Measurements from ENCODE around the gene RTN4R. TPM values are rescaled to one million over a fixed set of nuclear protein-coding genes. Genes with fewer than 3 reads are reported as not detected.

RTN4R gene
- total and polyA plus RNA-seq, 2 experiments from 2014 or later: 10.6 to 38.4 TPM

DNA sequence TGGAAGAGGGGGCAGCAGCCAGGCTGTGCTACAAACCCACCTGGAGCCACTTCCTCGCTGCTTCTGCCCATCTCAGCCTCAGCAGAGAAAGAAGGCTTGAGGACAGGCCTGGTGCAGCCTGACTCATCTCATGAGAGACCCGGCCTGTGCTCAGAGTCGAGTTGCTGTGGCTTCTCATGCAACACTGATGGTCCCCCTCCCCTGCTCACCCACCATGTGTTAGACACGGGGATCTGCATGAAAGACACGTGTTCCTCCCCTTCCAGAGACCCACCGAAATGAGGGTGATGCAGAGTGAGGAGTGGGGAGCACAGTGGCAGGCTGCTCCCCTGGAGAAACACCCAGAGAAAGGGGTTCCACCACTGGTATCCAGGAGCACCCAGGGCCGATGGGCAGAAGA is 15.0 kb downstream of the RTN4R start (continued):
- TF ChIP-seq ZNF331 (CRISPR knock-in tag; IDR thresholded peaks at IDR 0.05; ENCODE audit: low read depth): no peak
- no peak for TF ChIP-seq JUNB (IDR thresholded peaks at IDR 0.05; ENCODE audit: unreplicated experiment)
- TF ChIP-seq CREB1 (CRISPR knock-in tag; IDR thresholded peaks at IDR 0.05; ENCODE audit: low read depth): no peak

- Mint-ChIP-seq H3K9me3 (0 out of 3 replicates have a peak, but pooled peaks cover 2% of the 10 kb centered on the region), H3K4me3 (no peak overlapping the region), H3K36me3 (ENCODE audit: low read depth) (no peaks in the 10 kb centered on the region), H3K4me1 (peaks cover 7% of the 10 kb centered on the region; the same call in 2 of the 3 replicates), H3K27me3 (ENCODE audit: insufficient read depth, low read depth, poor library complexity) (no peaks in the 10 kb centered on the region), H3K27ac (no peak overlapping the region)
- Histone ChIP-seq H4K20me1 (replicated peaks; ENCODE audit: insufficient read depth) (peaks cover 8% of the 10 kb centered on the region; the same call in 1 of the 2 replicates), H3K9me2 (ENCODE audit: insufficient read depth) (no peaks in the 10 kb centered on the region), H3K4me1 (ENCODE audit: insufficient read depth) (no peaks in the 10 kb centered on the region), H3F3A (replicated peaks; ENCODE audit: low read depth) (no peaks in the 10 kb centered on the region), H3K36me3 (ENCODE audit: insufficient read depth) (no peaks in the 10 kb centered on the region), H2AFZ (no peak overlapping the region), H3K27me3 (ENCODE audit: insufficient read depth) (no peaks in the 10 kb centered on the region), H3K79me2 (replicated peaks; ENCODE audit: insufficient read depth) (peaks cover 22% of the 10 kb centered on the region), H3K4me2 (no peak overlapping the region), H3K27ac (ENCODE audit: low read depth) (no peak overlapping the region), H3K4me3 (no peak overlapping the region)
- ATAC-seq (no peak), DNase-seq (ENCODE audit: low spot score) (no peak)
- no peak for TF ChIP-seq NANOG (IDR thresholded peaks at IDR 0.05; ENCODE audit: borderline replicate concordance)
- TF ChIP-seq, protein P1, sequence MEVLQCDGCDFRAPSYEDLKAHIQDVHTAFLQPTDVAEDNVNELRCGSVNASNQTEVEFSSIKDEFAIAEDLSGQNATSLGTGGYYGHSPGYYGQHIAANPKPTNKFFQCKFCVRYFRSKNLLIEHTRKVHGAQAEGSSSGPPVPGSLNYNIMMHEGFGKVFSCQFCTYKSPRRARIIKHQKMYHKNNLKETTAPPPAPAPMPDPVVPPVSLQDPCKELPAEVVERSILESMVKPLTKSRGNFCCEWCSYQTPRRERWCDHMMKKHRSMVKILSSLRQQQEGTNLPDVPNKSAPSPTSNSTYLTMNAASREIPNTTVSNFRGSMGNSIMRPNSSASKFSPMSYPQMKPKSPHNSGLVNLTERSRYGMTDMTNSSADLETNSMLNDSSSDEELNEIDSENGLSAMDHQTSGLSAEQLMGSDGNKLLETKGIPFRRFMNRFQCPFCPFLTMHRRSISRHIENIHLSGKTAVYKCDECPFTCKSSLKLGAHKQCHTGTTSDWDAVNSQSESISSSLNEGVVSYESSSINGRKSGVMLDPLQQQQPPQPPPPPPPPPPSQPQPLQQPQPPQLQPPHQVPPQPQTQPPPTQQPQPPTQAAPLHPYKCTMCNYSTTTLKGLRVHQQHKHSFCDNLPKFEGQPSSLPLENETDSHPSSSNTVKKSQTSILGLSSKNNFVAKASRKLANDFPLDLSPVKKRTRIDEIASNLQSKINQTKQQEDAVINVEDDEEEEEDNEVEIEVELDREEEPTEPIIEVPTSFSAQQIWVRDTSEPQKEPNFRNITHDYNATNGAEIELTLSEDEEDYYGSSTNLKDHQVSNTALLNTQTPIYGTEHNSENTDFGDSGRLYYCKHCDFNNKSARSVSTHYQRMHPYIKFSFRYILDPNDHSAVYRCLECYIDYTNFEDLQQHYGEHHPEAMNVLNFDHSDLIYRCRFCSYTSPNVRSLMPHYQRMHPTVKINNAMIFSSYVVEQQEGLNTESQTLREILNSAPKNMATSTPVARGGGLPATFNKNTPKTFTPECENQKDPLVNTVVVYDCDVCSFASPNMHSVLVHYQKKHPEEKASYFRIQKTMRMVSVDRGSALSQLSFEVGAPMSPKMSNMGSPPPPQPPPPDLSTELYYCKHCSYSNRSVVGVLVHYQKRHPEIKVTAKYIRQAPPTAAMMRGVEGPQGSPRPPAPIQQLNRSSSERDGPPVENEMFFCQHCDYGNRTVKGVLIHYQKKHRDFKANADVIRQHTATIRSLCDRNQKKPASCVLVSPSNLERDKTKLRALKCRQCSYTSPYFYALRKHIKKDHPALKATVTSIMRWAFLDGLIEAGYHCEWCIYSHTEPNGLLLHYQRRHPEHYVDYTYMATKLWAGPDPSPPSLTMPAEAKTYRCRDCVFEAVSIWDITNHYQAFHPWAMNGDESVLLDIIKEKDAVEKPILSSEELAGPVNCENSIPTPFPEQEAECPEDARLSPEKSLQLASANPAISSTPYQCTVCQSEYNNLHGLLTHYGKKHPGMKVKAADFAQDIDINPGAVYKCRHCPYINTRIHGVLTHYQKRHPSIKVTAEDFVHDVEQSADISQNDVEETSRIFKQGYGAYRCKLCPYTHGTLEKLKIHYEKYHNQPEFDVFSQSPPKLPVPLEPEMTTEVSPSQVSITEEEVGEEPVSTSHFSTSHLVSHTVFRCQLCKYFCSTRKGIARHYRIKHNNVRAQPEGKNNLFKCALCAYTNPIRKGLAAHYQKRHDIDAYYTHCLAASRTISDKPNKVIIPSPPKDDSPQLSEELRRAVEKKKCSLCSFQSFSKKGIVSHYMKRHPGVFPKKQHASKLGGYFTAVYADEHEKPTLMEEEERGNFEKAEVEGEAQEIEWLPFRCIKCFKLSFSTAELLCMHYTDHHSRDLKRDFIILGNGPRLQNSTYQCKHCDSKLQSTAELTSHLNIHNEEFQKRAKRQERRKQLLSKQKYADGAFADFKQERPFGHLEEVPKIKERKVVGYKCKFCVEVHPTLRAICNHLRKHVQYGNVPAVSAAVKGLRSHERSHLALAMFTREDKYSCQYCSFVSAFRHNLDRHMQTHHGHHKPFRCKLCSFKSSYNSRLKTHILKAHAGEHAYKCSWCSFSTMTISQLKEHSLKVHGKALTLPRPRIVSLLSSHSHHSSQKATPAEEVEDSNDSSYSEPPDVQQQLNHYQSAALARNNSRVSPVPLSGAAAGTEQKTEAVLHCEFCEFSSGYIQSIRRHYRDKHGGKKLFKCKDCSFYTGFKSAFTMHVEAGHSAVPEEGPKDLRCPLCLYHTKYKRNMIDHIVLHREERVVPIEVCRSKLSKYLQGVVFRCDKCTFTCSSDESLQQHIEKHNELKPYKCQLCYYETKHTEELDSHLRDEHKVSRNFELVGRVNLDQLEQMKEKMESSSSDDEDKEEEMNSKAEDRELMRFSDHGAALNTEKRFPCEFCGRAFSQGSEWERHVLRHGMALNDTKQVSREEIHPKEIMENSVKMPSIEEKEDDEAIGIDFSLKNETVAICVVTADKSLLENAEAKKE (CRISPR knock-in tag; IDR thresholded peaks at IDR 0.05): no peak
- no peak for TF ChIP-seq JUNB (IDR thresholded peaks at IDR 0.05; ENCODE audit: unreplicated experiment)
- TF ChIP-seq POLR2AphosphoS5 (IDR thresholded peaks at IDR 0.05; ENCODE audit: low read depth): no peak
- no peak for TF ChIP-seq EZH2 (IDR thresholded peaks at IDR 0.05; ENCODE audit: low read depth, unreplicated experiment)
- TF ChIP-seq ZNF114 (CRISPR knock-in tag; IDR thresholded peaks at IDR 0.05): no peak
- no peak for TF ChIP-seq CREB1 (CRISPR knock-in tag; IDR thresholded peaks at IDR 0.05; ENCODE audit: low read depth)
- TF ChIP-seq ZNF331 (CRISPR knock-in tag; IDR thresholded peaks at IDR 0.05; ENCODE audit: low read depth): no peak
- TF ChIP-seq, protein P2, sequence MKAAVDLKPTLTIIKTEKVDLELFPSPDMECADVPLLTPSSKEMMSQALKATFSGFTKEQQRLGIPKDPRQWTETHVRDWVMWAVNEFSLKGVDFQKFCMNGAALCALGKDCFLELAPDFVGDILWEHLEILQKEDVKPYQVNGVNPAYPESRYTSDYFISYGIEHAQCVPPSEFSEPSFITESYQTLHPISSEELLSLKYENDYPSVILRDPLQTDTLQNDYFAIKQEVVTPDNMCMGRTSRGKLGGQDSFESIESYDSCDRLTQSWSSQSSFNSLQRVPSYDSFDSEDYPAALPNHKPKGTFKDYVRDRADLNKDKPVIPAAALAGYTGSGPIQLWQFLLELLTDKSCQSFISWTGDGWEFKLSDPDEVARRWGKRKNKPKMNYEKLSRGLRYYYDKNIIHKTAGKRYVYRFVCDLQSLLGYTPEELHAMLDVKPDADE (IDR thresholded peaks at IDR 0.05): no peak
- no peak for TF ChIP-seq STAT1 (IDR thresholded peaks at IDR 0.05; ENCODE audit: unreplicated experiment)
- TF ChIP-seq, protein P3, sequence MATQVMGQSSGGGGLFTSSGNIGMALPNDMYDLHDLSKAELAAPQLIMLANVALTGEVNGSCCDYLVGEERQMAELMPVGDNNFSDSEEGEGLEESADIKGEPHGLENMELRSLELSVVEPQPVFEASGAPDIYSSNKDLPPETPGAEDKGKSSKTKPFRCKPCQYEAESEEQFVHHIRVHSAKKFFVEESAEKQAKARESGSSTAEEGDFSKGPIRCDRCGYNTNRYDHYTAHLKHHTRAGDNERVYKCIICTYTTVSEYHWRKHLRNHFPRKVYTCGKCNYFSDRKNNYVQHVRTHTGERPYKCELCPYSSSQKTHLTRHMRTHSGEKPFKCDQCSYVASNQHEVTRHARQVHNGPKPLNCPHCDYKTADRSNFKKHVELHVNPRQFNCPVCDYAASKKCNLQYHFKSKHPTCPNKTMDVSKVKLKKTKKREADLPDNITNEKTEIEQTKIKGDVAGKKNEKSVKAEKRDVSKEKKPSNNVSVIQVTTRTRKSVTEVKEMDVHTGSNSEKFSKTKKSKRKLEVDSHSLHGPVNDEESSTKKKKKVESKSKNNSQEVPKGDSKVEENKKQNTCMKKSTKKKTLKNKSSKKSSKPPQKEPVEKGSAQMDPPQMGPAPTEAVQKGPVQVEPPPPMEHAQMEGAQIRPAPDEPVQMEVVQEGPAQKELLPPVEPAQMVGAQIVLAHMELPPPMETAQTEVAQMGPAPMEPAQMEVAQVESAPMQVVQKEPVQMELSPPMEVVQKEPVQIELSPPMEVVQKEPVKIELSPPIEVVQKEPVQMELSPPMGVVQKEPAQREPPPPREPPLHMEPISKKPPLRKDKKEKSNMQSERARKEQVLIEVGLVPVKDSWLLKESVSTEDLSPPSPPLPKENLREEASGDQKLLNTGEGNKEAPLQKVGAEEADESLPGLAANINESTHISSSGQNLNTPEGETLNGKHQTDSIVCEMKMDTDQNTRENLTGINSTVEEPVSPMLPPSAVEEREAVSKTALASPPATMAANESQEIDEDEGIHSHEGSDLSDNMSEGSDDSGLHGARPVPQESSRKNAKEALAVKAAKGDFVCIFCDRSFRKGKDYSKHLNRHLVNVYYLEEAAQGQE (IDR thresholded peaks at IDR 0.05; ENCODE audit: unreplicated experiment): no peak
- no peak for TF ChIP-seq EZH2phosphoT487 (IDR thresholded peaks at IDR 0.05; ENCODE audit: unreplicated experiment)
- TF ChIP-seq, protein P4, sequence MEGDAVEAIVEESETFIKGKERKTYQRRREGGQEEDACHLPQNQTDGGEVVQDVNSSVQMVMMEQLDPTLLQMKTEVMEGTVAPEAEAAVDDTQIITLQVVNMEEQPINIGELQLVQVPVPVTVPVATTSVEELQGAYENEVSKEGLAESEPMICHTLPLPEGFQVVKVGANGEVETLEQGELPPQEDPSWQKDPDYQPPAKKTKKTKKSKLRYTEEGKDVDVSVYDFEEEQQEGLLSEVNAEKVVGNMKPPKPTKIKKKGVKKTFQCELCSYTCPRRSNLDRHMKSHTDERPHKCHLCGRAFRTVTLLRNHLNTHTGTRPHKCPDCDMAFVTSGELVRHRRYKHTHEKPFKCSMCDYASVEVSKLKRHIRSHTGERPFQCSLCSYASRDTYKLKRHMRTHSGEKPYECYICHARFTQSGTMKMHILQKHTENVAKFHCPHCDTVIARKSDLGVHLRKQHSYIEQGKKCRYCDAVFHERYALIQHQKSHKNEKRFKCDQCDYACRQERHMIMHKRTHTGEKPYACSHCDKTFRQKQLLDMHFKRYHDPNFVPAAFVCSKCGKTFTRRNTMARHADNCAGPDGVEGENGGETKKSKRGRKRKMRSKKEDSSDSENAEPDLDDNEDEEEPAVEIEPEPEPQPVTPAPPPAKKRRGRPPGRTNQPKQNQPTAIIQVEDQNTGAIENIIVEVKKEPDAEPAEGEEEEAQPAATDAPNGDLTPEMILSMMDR (conservative IDR thresholded peaks at IDR 0.05; ENCODE audit: low read depth in 2 of 2): no peak
Measured at GRCh38 chr22:20251981-20252380, 16.1 kb downstream of the RTN4R start.
